PC-9 (cell line): Measurements from ENCODE around the gene NUF2.

Source experiments
- CTCF ChIP-seq: fragments of 200-600 bp; sonication (generic); conservative IDR thresholded peaks from 2 replicates; pipeline ENCODE4 v1.6.1; 2017; ENCODE audit warnings: mixed run types, antibody characterized with exemption, mild to moderate bottlenecking, moderate library complexity
- EZH2 ChIP-seq: fragments of 200-600 bp; sonication (generic); IDR thresholded peaks from 2 replicates; pipeline ENCODE4 v1.8.0; 2017; ENCODE audit warnings: antibody characterized with exemption, low read depth

- TF ChIP-seq CTCF (no peak), EZH2 (no peak)
Observed at GRCh38 chr1:163291461-163291860, 30.3 kb upstream of the NUF2 start.
